PC-9 (cell line): Measurements from ENCODE around the gene THOC1.

ENCODE experiments used
- CTCF ChIP-seq: fragments of 200-600 bp; sonication (generic); conservative IDR thresholded peaks from 2 replicates; pipeline ENCODE4 v1.6.1; 2017; ENCODE audit warnings: mixed run types, antibody characterized with exemption, mild to moderate bottlenecking, moderate library complexity
- EZH2 ChIP-seq: fragments of 200-600 bp; sonication (generic); IDR thresholded peaks from 2 replicates; pipeline ENCODE4 v1.8.0; 2017; ENCODE audit warnings: antibody characterized with exemption, low read depth

GRCh38 chr18:217532-218336 is 50.1 kb downstream of the THOC1 start:
- no peak for TF ChIP-seq CTCF
- TF ChIP-seq EZH2 = no peak
